22Rv1 (cell line): ENCODE results near the gene CFAP52.
A peak's percentile ranks its signal among the peaks of the same experiment; 100 is the strongest.
"Not testable (repeated sequence)": the region's sequence is repeated elsewhere in the genome, so short reads cannot be mapped to it uniquely, and the experiment has no call there.

Source experiments
- H3K27ac ChIP-seq: fragments of 450-650 bp; 2 replicates; pipeline ENCODE4 v1.5.1; 2017
- ZFX ChIP-seq: fragments of 450-650 bp; IDR thresholded peaks from 2 replicates; pipeline ENCODE4 v1.6.1; 2017; ENCODE audit warnings: antibody characterized with exemption, borderline replicate concordance
- TF ChIP-seq, protein P1 (sequence below): fragments of 450-650 bp; IDR thresholded peaks from 2 replicates; pipeline ENCODE4 v1.5.1; 2017; ENCODE audit warnings: mild to moderate bottlenecking

CFAP52 gene

GRCh38 chr17:9598661-9599060 lies 22.2 kb downstream of the CFAP52 start:
- no peak overlapping the region for H3K27ac ChIP-seq
- no peak for TF ChIP-seq ZFX
- TF ChIP-seq, protein P1, sequence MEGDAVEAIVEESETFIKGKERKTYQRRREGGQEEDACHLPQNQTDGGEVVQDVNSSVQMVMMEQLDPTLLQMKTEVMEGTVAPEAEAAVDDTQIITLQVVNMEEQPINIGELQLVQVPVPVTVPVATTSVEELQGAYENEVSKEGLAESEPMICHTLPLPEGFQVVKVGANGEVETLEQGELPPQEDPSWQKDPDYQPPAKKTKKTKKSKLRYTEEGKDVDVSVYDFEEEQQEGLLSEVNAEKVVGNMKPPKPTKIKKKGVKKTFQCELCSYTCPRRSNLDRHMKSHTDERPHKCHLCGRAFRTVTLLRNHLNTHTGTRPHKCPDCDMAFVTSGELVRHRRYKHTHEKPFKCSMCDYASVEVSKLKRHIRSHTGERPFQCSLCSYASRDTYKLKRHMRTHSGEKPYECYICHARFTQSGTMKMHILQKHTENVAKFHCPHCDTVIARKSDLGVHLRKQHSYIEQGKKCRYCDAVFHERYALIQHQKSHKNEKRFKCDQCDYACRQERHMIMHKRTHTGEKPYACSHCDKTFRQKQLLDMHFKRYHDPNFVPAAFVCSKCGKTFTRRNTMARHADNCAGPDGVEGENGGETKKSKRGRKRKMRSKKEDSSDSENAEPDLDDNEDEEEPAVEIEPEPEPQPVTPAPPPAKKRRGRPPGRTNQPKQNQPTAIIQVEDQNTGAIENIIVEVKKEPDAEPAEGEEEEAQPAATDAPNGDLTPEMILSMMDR: no peak

DNA sequence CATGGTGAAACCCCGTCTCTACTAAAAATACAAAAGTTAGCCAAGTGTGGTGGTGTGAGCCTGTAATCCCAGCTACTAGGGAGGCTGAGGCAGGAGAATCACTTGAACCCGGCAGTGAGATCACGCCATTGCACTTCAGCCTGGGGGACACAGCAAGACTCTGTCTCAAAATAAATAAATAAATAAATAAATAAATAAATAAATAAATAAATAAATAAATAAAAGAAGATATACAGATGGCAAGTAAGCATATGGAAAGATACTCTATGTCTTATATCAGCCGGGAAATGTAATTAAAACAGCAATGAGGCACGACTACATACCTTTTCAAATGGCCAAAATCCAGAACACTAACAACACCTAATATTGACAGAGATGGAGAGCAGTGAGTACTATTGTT lies 28.1 kb downstream of the CFAP52 start:
- H3K27ac ChIP-seq: not testable (repeated sequence)

DNA sequence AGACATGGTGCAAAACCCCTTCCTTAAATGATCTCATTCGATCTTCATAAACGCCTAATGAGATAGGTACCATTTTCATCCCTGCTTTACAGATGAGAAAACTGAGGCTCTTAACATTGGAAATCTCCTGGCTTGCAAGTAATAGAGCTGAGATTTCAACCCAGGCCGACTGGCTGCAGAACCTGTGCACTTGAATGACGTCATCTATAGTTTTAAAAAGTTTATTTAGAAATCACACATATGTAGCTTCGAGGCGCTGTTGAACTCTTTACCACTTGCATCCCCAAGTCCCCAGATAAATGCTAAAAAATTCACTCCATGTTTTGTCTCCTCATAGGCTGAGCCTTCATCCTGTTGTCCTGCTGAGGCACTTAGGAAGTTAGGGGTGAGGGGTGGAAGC lies 30.0 kb downstream of the CFAP52 start:
- no peak overlapping the region for H3K27ac ChIP-seq
- TF ChIP-seq, protein P1: no peak
- TF ChIP-seq ZFX: no peak

DNA sequence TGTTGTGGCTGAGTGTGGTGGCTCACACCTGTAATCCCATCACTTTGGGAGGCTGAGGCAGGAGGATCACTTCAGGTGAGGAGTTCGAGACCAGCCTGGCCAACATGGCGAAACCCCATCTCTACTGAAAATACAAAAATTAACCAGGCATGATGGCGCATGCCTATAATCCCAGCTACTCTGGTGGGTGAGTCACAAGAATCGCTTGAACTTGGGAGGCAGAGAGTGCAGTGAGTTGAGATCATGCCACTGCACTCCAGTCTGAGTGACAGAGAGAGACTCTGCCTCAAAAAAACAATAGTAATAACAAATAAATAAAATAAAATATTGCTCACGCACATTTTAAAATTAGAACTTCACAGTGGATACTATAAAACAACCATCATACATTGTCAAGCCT lies 30.6 kb downstream of the CFAP52 start:
- not testable (repeated sequence) for H3K27ac ChIP-seq

DNA sequence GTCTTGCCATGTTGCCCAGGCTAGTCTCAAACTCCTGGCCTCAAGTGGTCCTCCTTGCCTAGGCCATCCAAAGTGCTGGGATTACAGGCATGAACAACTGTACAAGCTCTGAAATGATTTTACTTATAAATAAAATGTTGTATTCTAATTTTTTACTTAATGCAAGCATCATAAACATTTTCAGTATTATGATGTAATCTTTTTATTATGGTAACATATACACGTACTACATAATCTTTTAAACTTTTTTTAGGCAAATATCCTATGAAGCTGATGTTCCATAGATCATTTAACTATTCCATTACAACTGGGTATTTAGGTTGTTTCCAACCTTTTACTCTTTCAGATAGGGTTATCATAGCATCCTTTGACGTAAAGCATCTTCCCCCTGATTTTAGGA lies 35.1 kb downstream of the CFAP52 start:
- no peak overlapping the region for H3K27ac ChIP-seq
- no peak for TF ChIP-seq ZFX
- TF ChIP-seq, protein P1: no peak

DNA sequence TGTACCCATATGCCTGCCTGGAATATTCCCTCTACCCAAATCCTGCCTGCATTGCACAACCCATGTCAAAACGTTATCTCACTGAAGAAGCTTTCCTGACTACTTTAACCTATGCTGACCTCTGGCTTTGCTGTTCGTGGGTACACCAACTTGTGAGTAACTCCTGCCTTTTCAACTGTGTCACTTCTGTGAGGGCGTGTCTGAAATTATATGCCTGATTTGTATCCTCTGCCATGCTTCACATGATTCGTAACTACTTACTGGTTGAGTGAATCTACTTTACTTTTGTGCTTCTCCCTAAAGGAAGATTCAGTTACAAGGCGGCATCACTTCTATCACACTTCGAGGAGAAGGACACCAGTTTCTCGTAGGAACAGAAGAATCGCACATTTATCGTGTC lies 35.6 kb downstream of the CFAP52 start:
- TF ChIP-seq ZFX: no peak
- TF ChIP-seq, protein P1: no peak
- H3K27ac ChIP-seq: no peak overlapping the region

DNA sequence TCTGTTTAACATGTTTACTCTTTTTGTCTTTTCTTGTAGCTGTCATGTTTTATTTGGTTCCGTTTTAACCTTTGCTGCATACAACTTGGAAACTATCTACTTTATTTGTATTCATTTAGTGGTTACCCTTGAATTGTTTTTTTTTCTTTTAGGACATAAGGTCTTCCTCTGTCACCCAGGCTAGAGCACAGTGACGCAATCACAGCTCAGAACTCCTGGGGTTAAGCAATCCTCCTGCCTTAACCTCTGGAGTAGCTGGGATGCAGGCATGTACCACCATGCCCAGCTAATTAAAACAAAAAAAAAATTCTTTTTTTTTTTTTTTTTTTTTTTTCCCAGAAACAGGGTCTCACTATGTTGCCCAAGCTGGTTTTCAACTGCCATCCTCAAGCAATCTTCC lies 39.0 kb downstream of the CFAP52 start:
- no peak for TF ChIP-seq ZFX
- TF ChIP-seq, protein P1: no peak
- no peak overlapping the region for H3K27ac ChIP-seq

DNA sequence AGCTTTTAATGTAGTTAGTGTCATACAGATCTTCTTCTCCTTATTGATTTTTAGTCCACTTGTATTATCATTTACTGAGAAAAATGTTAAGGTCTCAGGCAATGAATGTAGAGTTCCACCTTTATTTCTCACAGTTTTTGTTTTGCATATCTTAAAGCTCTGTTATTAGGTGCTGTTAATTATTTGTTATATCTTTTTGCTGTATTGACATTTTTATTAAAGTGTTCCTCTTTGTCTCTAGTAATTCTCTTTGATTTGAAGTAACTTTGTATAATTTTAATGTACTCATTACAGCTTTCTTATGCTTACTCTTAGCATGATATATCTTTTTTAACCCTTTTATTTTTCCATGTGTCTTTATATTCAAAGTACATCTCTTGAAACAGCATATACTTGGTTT lies 46.5 kb downstream of the CFAP52 start:
- H3K27ac ChIP-seq: no peak overlapping the region
- TF ChIP-seq, protein P1: no peak
- TF ChIP-seq ZFX: no peak

DNA sequence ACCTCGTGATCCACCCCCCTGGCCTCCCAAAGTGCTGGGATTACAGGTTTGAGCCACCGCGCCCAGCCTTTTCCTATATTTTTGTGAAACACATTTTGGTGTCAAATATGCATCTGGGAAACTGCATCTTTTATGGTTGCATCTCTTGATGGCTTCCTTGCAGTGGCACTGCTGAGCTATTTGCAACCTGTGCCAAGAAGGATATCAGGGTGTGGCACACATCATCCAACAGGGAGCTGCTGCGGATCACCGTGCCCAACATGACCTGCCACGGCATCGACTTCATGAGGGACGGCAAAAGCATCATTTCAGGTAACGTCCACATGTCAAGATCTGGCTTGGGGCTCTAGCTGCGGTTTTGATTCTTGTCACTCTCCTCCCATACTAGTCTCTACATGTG lies 52.1 kb downstream of the CFAP52 start:
- TF ChIP-seq ZFX: no peak
- TF ChIP-seq, protein P1: peak; percentile 44
- no peak overlapping the region for H3K27ac ChIP-seq
